T-helper 2 cell treated with Interferon-gamma antibody and Interleukin-4, amounts not matched to agents 5 μg/mL and 100 μg/mL, for 36 hours (primary cell): ENCODE results near the gene PRSS56.
A peak's percentile ranks its signal among the peaks of the same experiment; 100 is the strongest.

Source experiments
- DNase-seq: peaks from one replicate; pipeline ENCODE4 v3.0.0; 2021; ENCODE audit warnings: low spot score
- H3K27ac Mint-ChIP-seq: one replicate; pipeline ENCODE4 v1.8.0; 2021; ENCODE audit warnings: mild to moderate bottlenecking, mixed read lengths
- H3K27me3 Mint-ChIP-seq: one replicate; pipeline ENCODE4 v1.8.0; 2021; ENCODE audit warnings: low read depth, mixed read lengths
- H3K36me3 Mint-ChIP-seq: one replicate; pipeline ENCODE4 v1.8.0; 2021; ENCODE audit warnings: low read depth, mixed read lengths
- H3K4me1 Mint-ChIP-seq: one replicate; pipeline ENCODE4 v1.8.0; 2021; ENCODE audit warnings: low read depth, mixed read lengths
- H3K4me3 Mint-ChIP-seq: one replicate; pipeline ENCODE4 v1.8.0; 2022; ENCODE audit warnings: mild to moderate bottlenecking, moderate library complexity, mixed read lengths
- H3K9me3 Mint-ChIP-seq: one replicate; pipeline ENCODE4 v1.8.0; 2021; ENCODE audit warnings: mixed read lengths

The PRSS56 gene

GRCh38 chr2:232502911-232503808 lies 17.0 kb upstream of the PRSS56 start:
- H3K9me3 Mint-ChIP-seq = no peaks in the 10 kb centered on the region
- no peaks in the 10 kb centered on the region for H3K36me3 Mint-ChIP-seq
- H3K4me3 Mint-ChIP-seq = no peak overlapping the region
- DNase-seq = peak; percentile 54
- no peak overlapping the region for H3K27ac Mint-ChIP-seq
- H3K27me3 Mint-ChIP-seq = peaks cover 44% of the 10 kb centered on the region
- H3K4me1 Mint-ChIP-seq = peaks cover 2% of the 10 kb centered on the region

DNA sequence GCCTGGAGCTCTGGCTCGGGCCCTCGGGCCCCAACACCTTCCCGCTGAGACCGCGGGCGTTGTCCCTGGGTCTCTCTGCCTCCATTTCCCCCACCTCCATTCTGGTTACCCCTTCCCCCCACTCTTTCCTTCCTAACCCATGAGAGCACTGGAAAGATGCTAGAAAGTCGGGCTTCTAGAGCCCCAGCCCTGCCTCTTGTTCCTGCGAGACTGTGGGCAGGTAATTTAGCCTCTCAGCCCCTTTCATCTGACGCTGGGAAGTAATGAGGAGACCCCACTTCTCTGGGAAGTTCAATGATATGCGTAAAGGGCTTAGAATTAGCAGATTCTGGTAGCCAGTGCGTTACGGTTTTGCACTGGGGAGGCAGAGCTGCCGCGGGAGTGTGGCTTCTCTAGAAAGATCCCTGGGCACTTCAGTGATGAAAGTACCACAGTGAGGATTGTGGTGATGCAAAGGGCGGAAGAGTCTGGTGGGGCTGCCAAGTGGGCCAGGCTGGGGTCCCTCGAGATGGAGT lies 16.3 kb upstream of the PRSS56 start:
- H3K4me3 Mint-ChIP-seq = no peak overlapping the region
- H3K4me1 Mint-ChIP-seq = peaks cover 2% of the 10 kb centered on the region
- no peak overlapping the region for H3K27ac Mint-ChIP-seq
- DNase-seq = no peak
- peaks cover 44% of the 10 kb centered on the region for H3K27me3 Mint-ChIP-seq
- no peaks in the 10 kb centered on the region for H3K9me3 Mint-ChIP-seq
- no peaks in the 10 kb centered on the region for H3K36me3 Mint-ChIP-seq

- no peaks in the 10 kb centered on the region for H3K9me3 Mint-ChIP-seq
- peaks cover 2% of the 10 kb centered on the region for H3K4me1 Mint-ChIP-seq
- no peak overlapping the region for H3K27ac Mint-ChIP-seq
- H3K36me3 Mint-ChIP-seq = no peaks in the 10 kb centered on the region
- H3K4me3 Mint-ChIP-seq = no peak overlapping the region
- no peak for DNase-seq
- peaks cover 44% of the 10 kb centered on the region for H3K27me3 Mint-ChIP-seq
Observed at GRCh38 chr2:232504438-232504837, 15.8 kb upstream of the PRSS56 start.

GRCh38 chr2:232505856-232506255 lies 14.3 kb upstream of the PRSS56 start:
- no peak overlapping the region for H3K27ac Mint-ChIP-seq
- H3K4me3 Mint-ChIP-seq = no peak overlapping the region
- no peaks in the 10 kb centered on the region for H3K36me3 Mint-ChIP-seq
- DNase-seq = no peak
- peaks cover 39% of the 10 kb centered on the region for H3K27me3 Mint-ChIP-seq
- no peaks in the 10 kb centered on the region for H3K9me3 Mint-ChIP-seq
- peaks cover 2% of the 10 kb centered on the region for H3K4me1 Mint-ChIP-seq

- Mint-ChIP-seq H3K27me3 (peaks cover 32% of the 10 kb centered on the region), H3K27ac (no peak overlapping the region), H3K9me3 (no peaks in the 10 kb centered on the region), H3K4me1 (peaks cover 2% of the 10 kb centered on the region), H3K4me3 (no peak overlapping the region), H3K36me3 (no peaks in the 10 kb centered on the region)
- DNase-seq = no peak
Observed at GRCh38 chr2:232506709-232507108, 13.5 kb upstream of the PRSS56 start.

DNA sequence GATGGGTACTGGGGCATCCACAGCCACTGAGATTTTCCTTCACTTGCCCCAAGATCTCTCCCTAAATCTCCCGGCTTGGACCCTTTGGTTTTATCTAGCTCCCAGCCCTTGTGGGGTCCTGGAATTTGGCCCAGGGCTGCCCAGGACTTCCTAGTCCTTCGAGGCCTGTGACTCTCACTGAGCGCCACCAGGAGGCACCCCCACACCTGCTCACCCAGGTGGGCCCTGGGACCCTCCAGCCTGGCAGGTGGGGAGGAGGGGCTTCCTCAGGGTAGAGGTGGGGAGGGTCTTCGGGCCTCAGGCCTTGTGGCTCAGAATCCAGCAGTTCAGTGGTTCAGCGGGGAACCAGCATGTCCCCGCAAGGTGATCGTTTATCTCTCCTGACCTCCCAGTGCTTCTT lies 11.9 kb upstream of the PRSS56 start:
- no peak overlapping the region for H3K4me3 Mint-ChIP-seq
- peaks cover 23% of the 10 kb centered on the region for H3K27me3 Mint-ChIP-seq
- no peaks in the 10 kb centered on the region for H3K36me3 Mint-ChIP-seq
- H3K27ac Mint-ChIP-seq = no peak overlapping the region
- DNase-seq = no peak
- H3K9me3 Mint-ChIP-seq = no peaks in the 10 kb centered on the region
- no peaks in the 10 kb centered on the region for H3K4me1 Mint-ChIP-seq

DNA sequence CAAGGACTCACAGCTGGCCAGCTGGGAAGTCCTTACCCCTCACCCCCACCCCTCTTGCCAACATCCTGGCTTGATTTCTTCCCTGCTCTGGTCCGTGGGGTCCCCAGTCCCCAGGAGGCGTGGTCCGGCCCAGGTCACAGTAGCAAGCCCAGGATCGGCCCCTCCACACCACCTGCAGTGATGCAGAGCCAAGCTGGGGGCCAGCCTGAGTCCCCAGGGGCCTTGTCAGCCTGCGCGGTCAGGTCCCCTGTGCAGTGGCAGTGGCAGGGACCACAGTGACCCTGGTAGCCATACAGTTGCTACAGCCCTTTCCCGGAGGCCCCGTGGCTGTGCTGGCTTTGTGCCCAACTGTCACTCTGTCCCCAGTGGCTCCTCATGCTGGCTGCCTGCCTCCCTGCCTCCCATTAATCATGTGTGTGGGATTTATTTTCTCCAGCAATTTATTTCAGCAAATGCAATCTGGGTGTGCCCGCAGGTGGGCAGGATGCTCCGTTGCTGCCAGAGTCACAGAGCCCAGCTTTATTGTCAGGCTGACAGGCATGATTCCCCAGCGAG lies 8.8 kb upstream of the PRSS56 start:
- H3K4me1 Mint-ChIP-seq = no peaks in the 10 kb centered on the region
- H3K27me3 Mint-ChIP-seq = peaks cover 8% of the 10 kb centered on the region
- no peak overlapping the region for H3K27ac Mint-ChIP-seq
- no peaks in the 10 kb centered on the region for H3K9me3 Mint-ChIP-seq
- no peak for DNase-seq
- no peaks in the 10 kb centered on the region for H3K36me3 Mint-ChIP-seq
- H3K4me3 Mint-ChIP-seq = no peak overlapping the region

DNA sequence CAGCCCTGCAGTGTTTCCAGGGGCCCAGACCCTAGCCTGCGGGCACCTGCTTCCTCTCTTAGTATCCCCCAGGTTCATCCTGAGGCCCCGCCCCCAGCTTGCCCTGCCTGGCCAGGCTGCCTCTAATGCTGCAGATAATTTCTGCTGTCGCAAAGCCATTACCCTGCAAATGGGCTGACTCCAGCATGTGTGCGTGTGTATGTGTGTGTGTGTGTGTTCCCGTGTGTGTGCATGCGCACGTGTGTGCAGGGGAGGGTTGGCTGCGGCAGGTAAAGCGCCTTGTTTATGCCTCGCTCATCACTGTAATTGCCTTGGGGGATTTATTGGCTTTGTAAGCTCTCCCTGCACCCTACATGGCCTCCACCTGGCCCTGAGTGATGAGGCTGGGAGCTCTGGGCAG lies 7.6 kb upstream of the PRSS56 start:
- H3K4me3 Mint-ChIP-seq = no peak overlapping the region
- DNase-seq = no peak
- H3K4me1 Mint-ChIP-seq = no peaks in the 10 kb centered on the region
- H3K9me3 Mint-ChIP-seq = no peaks in the 10 kb centered on the region
- no peaks in the 10 kb centered on the region for H3K36me3 Mint-ChIP-seq
- no peak overlapping the region for H3K27ac Mint-ChIP-seq
- peaks cover 8% of the 10 kb centered on the region for H3K27me3 Mint-ChIP-seq

DNA sequence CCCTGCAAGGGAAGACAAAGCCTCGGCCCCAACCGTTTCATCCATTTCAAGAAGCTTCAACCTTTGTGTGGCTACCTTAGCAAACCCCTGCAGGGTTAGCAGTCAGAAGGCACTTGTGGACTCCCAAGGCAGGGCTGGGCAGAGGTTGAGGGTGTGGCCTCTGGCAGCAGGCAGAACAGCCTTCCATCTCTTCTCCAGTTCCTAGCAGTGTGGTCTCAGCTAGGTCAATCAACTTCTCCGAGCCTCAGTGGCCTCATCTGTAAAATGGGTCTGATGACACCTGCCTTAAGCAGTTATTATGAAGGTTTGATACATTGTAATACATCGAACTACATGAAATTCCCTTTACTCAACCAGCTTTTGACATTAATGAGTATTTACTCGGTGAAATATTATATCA lies 6.8 kb upstream of the PRSS56 start:
- Mint-ChIP-seq H3K36me3 (no peaks in the 10 kb centered on the region), H3K4me3 (no peak overlapping the region), H3K27ac (no peak overlapping the region), H3K27me3 (peaks cover 8% of the 10 kb centered on the region), H3K9me3 (no peaks in the 10 kb centered on the region), H3K4me1 (no peaks in the 10 kb centered on the region)
- DNase-seq = no peak

DNA sequence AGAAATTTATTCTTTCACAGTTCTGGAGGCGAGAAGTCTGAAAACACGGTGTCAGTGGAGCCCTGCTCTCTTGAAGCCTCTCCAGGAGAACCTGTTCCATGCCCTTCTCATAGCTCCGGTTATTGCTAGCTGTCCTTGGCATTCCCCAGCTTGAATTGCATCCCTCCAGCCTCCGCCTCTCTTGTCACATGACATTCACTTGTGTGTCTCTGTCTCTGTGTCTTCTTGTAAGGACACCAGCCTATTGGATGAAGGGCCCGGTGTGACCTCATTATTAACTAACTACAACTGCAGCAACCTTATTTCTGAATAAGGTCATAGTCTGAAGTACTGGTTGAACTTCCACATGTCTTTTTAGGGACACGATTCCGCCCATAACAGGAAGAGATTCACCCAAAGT lies 4.5 kb upstream of the PRSS56 start:
- Mint-ChIP-seq H3K36me3 (no peaks in the 10 kb centered on the region), H3K27ac (no peak overlapping the region), H3K4me1 (no peaks in the 10 kb centered on the region), H3K27me3 (peaks cover 13% of the 10 kb centered on the region), H3K4me3 (no peak overlapping the region), H3K9me3 (no peaks in the 10 kb centered on the region)
- DNase-seq = no peak

DNA sequence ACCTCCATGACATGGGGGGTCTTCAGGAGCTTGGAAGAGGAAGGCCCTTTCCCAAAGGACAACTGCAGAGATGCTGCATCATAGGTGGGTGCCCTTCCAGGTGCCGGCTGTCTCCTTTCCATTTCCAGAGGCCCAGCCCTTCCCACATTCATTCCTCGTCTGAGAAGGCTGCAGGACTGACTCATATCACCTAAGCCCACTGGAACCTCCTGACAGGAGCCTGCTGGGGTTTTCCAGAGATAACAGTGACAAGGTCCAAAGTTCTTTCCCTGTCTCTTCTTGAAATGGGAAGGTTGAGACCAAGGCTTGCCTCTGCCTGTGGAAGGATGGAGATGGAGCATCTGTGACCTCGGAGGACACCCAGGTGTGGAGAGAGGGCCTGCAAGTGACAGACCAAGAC lies 3.6 kb upstream of the PRSS56 start:
- no peak overlapping the region for H3K4me3 Mint-ChIP-seq
- H3K4me1 Mint-ChIP-seq = peaks cover 1% of the 10 kb centered on the region
- peaks cover 17% of the 10 kb centered on the region for H3K27me3 Mint-ChIP-seq
- DNase-seq = no peak
- H3K36me3 Mint-ChIP-seq = no peaks in the 10 kb centered on the region
- no peaks in the 10 kb centered on the region for H3K9me3 Mint-ChIP-seq
- no peak overlapping the region for H3K27ac Mint-ChIP-seq

- H3K27ac Mint-ChIP-seq = no peak overlapping the region
- H3K4me3 Mint-ChIP-seq = no peak overlapping the region
- no peaks in the 10 kb centered on the region for H3K36me3 Mint-ChIP-seq
- H3K27me3 Mint-ChIP-seq = peaks cover 20% of the 10 kb centered on the region
- no peaks in the 10 kb centered on the region for H3K9me3 Mint-ChIP-seq
- peaks cover 1% of the 10 kb centered on the region for H3K4me1 Mint-ChIP-seq
- no peak for DNase-seq
Observed at GRCh38 chr2:232518844-232519243, 1.3 kb upstream of the PRSS56 start.

GRCh38 chr2:232520489-232520888 lies 301 bp downstream of the PRSS56 start:
- no peak for DNase-seq
- no peaks in the 10 kb centered on the region for H3K36me3 Mint-ChIP-seq
- peaks cover 1% of the 10 kb centered on the region for H3K4me1 Mint-ChIP-seq
- H3K4me3 Mint-ChIP-seq = no peak overlapping the region
- no peak overlapping the region for H3K27ac Mint-ChIP-seq
- H3K27me3 Mint-ChIP-seq = peaks cover 23% of the 10 kb centered on the region
- no peaks in the 10 kb centered on the region for H3K9me3 Mint-ChIP-seq

GRCh38 chr2:232521098-232521497 lies 910 bp downstream of the PRSS56 start:
- H3K4me3 Mint-ChIP-seq = no peak overlapping the region
- DNase-seq = no peak
- H3K27ac Mint-ChIP-seq = no peak overlapping the region
- peaks cover 23% of the 10 kb centered on the region for H3K27me3 Mint-ChIP-seq
- H3K9me3 Mint-ChIP-seq = no peaks in the 10 kb centered on the region
- H3K36me3 Mint-ChIP-seq = no peaks in the 10 kb centered on the region
- H3K4me1 Mint-ChIP-seq = peaks cover 1% of the 10 kb centered on the region
